Stimulated activated CD8-positive, alpha-beta memory T cell treated with anti-CD3 and anti-CD28 coated beads, Interleukin-15, amount 100 ng/mL, for 48 hours (primary cell): ENCODE measurements around the gene CARD10.
"Not testable (repeated sequence)": the region's sequence is repeated elsewhere in the genome, so short reads cannot be mapped to it uniquely, and the experiment has no call there.

ENCODE experiments used
- DNase-seq, 2 donors: peaks; one replicate each; pipeline ENCODE4 v3.0.0-alpha.2; 2020; ENCODE audit warnings: low read depth in 2 of 2

The CARD10 gene

DNA sequence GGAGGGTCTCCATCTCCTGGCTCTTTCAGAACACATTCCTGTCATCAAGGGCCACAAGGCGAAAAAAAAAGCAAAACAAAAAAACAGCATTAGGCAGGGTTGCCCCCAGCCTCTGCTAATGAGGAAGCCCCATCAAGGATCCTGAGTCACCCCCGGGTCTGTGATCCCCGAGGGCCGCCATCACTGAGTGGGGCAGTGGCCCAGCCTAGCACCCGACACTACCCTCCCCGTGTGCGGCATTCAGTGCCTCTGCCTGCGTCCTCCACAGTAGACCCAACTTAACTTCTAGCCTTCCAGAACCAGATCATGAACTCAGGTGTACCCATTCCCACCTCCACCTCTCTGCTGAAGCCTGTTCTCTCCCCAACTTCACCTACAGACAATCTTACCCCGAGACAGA, 34.5 kb upstream of the CARD10 start:
- DNase-seq: no peak

DNA sequence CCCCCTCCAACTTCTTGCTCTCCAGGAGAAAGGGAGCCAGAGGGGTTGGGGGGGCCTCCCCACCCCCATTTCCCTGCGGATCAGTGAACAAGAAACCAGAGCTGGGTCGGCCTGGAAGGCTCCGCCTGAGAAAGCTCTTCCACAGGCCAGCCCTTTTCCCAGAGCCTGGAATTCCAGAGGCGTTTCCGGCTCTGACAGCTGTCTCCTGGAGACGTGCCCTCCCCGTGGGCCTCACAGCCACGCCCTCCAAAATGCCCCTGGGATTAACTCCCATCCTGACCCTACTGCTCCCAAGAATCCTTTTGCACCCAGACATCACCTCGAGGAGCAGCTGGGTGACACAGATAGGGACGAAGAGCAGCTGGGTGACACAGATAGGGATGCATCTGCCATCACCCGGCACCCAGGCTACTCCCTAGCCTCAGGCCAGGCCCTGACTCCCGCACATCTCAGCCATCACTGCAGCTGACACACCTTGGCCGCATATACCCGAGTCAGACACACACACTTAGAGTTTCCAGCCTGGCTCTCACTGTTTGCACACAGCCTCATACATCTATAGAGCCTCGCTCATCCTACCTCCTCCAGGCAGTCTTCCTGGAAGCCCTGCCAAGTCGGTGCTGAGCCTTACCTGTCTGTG, 33.4 kb upstream of the CARD10 start:
- DNase-seq: no peak

DNA sequence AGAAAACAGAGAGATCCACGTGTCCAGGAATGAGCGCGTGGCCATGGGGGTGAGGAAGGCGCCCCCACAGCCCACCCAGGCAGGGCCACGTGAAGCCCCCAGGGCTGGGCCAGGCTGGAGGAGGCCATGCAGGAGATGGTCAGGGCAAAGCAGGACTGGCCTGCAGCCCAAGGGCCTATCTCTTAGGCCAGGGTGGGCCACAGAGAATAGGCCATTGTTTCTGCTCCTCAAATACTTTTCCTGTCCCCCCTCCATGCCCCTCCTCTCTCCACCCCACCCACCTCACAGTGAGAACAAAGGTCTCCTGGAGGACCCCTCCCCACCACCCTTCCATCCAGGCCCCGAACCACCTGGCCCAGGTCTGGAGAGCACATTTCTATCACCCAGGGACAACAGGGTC, 32.8 kb upstream of the CARD10 start:
- DNase-seq: no peak

DNA sequence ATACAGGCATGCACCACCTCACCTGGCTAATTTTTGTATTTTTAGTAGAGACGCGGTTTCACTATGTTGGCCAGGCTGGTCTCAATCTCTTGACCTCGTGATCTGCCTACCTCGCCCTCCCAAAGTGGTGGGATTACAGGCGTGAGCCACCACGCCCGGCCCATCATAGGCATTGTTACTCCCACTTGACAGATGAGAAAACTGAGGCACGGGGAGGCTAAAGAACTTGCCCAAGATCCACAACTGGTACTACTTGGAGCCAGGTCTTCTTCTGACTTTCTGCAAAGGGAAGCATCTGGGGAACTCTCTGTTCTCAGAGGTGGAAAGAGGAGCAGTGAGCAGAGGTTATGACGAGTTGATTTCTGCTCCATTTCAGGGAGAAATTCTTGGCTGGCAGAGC, 31.7 kb upstream of the CARD10 start:
- DNase-seq: not testable (repeated sequence)

DNA sequence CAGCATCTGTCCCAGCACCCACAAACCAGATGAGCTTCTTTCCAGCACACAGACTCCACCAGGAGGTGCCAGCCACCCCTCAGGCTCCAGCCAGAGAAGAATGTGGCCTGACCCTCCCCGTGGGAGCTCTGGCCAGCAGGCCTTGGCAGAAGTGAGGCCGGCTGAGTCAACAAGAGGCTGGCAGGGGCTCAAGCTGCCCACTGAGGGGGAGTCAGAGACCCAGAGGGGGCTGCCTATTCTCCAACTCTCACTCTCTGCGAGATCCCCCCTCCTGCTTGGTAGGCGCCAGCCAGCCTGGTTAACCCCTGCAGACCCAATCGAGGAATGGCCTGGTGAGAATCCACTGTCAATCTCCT, 30.5 kb upstream of the CARD10 start:
- no peak for DNase-seq

DNA sequence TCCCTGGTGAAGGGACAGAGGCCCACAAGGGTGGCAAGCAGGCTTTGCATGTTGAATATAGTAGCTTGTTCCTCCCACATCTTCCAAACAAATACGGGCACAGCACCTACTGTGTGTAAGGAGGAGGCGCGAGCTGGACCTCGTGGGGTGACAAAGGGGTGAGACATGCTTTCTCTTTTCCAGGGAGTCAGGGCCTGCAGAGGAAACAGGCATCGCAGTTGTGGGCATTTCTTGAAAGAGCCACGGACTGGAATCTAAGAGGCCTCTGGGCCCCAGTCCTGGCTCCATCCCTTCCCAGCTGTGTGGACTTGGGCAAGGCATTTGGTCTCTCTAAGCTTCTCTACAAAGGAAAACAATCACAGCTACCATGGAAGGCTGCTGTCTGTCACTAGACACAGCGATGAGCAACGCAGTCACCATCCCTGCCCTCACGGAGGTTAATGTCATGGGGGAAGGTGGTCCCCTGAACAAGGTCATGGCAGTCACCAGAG, 28.1 kb upstream of the CARD10 start:
- no peak for DNase-seq

DNA sequence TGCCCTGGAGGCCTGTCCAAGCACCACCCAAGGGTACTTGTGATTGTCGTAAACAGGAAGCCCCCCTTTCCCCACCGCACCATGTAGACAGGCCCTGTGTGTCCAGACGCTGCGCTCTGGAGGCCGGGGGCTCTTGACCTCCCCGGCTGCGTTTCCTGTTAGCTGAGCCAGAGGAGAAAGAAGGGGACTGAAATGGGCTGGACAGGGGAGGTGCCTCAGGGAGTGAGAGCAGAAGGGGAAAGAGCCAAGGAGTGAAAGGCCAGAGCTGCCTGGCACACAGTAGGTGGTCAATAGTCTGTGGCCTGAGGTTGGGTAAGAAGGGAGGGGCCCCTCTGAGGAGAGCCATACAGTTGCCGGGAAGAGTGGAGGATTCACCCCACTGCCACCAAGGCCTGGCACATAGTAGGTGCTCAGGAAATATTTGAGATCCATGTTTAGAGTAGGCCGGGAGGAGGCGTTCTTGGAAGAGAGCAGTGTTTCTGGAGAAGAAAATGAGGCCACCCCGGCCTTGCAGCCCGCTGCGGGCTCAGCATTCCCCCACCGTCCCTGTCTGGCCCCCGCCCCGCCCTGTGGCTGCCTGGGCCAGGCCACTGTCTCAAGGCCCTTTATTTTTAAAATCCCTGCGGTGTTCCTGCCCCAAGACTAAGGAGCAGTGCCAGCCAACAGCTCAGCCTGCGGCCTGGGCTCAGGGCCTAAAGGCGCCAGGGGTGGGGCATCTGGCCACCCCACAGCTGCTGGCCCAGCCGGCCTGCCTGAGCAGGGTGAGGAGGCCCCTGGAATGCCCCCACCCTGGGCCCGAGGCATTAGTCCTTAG, 27.4 kb upstream of the CARD10 start:
- DNase-seq: no peak

DNA sequence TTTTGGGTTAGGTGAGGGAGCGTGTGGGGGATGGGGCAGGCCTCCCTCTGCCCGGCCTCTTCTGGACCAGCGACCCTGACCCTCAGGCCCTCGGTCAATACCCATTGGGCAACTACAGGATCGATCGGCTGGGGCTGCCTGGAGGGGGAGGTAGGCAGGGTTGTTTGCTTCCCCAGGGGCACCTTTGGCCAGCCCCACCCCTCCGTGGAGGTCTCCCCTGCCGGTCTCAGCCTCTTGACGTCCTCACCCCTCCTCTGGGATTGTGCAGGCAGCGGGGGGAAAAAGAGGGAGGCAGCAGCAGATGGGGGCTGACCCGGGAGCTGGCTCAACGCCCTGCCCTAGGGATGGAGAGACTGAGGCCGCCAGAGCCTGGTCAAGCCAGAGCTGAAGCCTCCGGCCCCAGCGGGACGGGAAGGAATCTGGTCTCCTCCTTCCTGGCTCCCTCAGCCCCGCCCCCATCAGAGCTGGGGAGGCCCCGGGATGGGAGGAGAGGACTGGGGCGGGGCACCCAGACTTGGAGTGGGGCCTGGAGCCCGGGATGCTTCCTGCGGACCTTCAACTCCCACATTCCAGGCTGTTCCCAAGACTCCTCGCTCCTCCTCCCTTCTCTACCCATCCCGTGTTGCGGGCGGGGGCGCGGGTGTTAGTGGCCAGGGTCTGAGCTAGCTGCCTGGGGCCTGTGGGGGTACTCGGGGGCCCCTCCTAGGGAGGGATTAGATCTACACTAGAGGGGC, 26.7 kb upstream of the CARD10 start:
- no peak for DNase-seq

DNA sequence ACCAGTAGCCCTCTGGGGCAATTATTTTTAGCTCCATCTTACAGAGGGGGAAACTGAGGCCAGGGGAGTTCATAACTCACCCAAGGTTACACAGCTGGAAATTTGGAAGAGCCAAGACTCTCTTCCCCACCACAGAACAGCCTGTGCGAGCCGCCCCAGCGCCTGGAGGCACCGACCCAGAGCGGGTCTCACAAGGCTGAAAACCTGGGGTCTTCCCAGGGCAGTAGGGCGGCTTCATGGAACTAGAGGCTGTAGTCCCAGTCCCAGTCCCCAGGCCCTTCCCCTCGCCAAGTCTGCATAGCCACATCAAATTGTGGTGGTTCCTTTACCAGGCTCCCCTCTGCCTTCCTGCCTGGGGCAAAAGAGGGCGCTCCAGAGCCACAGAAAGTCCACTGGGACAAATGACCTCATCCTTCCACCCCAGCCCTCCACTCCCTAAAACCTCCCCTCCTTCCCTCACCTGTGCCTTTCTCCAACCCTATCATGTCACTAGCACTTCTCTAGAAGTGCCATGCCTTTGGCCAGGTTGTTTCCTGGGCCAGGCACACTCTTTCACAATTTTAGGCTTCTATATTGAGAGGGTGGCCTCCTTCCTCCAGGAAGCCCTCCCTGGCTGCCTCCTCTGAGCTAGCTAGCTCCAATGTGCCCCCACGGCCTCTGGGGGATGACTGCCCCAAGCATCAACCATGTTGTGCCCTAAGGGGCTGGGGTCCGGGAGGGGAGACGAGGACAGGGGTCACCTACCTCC, 25.9 kb upstream of the CARD10 start:
- peak; percentile 37 to 43 for DNase-seq

DNA sequence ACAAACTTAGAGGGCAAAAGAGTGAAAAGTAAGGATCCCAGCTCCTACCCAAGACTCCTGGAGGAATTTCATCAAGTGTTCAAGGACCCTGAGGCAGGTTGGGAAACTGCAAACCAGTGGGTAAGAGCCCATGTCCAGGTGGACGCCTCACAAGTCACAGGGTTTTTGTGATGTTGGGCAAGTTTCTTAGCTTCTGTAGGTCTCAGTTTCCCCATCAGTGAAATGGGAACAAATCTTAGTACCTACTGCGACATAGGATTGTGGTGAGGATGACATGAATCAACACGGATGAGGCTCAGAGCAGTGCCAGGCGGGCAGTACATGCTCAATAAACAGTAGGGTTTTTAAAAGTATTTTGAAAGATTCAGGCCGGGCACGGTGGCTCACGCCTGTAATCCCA, 23.7 kb upstream of the CARD10 start:
- DNase-seq: no peak

DNA sequence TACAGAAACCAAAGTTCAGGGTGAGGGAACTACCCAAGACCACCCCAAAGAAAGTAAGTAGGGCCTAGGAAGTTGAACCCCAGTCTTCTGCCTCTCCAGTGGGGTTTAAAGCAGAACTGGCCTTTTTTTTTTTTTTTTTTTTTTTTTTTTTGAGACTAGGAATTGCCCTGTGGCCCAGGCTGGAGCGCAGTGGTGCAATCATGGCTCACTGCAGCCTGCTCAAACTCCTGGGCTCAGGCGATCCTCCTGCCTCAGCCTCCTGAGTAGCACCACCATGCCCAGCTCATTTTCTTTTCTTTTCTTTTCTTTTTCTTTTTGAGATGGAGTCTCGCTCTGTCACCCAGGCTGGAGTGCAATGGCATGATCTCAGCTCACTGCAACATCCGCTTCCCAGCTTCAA, 23.2 kb upstream of the CARD10 start:
- DNase-seq: not testable (repeated sequence)

DNA sequence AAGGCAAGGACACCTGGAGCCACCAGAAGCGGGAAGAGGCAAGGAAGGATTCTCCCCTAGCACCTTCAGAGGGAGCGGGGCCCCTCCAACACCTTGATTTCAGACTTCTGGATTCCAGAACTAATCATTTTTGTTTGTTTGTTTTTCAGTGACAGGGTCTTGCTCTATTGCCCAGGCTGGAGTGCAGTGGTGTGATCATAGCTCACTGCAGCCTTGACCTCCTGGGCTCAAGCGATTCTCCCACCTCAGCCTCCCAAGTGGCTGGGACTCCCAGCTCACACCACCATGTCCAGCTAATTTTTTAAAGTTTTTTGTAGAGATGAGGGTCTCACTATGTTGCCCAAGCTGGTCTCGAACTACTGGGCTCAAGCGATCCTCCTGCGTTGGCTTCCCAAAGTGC, 20.6 kb upstream of the CARD10 start:
- not testable (repeated sequence) for DNase-seq

DNA sequence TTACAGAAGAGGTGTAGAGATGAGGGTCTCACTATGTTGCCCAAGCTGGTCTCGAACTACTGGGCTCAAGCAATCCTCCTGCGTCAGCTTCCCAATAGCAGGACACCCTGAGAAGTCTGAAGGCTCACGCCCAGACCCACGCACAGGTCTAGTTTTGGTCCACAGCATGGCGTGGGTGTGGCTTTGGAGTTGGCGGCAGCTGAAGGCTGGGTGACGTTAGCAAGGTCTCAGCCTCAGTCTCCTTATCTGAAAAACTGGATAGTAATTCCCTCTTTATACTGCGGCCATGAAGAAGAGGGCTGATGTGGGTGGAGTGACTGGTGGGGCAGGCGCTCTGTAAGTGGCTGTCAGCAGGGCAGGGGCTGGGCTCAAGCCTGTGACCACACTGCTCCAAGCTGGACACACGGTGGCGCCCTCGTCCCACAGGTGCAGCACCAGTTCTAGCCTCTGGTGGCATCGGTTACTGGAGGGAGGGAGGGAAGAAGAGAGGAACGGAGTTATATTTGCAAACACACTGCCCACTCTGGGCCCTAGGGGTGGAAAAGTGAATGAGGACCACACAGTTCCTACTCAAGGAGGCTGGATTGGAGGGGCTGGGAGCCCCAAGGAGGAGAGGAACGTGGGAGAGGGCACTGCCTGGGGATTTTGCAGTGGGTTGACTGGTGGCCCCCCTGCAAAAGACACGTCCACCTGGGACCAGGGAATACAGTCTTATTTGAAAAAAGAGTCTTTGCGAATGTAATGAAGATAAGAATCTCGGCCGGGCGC, 19.6 kb upstream of the CARD10 start:
- DNase-seq: peak; percentile 82 to 84

DNA sequence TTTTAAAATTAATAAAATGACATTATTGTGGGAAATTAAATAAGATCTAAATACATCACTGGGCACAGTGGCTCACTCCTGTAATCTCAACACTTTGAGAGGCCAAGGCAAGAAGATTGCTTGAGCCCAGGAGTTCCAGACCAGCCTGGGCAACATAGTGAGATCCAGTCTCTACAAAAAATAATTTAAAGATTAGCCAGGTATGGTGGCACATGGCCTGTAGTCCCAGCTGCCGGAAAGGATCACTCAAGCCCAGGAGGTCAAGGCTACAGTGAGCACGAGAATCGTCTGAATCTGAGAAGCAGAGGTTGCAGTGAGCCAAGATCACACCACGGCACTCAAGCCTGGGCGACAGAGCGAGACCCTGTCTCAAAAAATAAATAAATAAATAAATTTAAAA, 15.9 kb upstream of the CARD10 start:
- no peak for DNase-seq

DNA sequence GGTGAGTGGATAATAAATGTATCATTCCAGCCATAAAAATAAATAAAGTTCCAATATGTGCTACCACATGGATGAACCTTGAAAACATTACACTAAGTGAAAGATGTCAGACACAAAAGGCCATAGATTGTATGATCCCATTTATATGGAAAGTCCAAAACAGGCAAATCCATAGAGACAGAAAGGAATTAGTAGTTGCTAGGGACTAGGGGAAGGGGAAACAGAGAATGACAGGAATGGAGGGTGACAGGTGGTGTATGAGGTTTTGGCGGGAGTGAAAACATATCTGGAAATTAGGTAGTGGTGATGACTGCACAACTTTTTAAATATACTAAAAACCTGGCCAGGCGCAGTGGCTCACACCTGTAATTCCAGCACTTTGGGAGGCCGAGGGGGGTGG, 15.2 kb upstream of the CARD10 start:
- DNase-seq: no peak

DNA sequence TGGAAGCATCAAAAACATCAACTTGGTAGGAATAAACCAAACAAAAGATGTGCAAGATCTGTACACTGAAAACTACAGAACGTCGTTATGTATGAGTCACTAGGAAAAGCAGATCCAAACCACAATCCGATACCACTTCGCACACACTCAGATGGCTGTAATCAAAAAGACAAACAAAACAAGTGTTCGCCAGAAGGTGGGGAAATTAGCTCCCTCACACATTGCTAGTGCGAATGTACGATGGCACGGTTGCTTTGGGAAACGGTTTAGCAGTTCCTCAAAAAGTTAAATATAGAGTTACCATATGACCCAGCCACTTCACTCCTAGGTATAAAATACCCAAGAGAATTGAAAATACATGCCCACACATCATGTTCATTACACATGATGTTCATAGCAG, 14.8 kb upstream of the CARD10 start:
- no peak for DNase-seq

DNA sequence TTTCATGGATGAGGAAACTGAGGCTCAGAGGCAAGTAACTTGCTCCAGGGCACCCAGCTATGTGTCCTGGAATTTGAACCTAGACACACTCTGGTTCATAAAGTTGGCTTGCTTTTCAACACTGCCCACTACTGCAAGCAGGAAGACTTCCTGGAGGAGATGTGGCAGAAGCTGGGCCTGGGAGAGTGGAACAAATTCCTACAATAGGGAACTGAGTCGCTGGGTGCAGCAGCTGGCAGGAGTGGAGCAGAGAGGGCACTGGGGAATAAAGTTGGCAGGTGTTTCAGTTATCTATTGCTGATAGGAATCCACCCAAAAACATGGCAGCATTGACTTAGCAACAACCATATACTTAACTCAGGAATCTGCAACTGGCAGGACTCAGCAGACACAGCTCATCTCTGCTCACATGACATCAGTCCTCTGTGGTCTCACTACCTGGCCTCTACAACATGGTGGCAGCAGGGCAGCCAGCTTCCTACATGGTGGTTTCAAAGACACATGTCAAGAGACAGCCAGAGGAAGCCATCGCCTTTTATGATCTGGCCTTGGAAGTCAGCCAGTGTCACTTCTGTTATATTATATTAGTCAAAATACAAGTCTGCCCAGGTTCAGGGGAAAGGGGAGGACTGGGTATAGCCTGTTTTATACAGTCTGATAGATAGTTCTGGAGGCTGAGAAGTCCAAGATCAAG, 10.6 kb upstream of the CARD10 start:
- DNase-seq: no peak

DNA sequence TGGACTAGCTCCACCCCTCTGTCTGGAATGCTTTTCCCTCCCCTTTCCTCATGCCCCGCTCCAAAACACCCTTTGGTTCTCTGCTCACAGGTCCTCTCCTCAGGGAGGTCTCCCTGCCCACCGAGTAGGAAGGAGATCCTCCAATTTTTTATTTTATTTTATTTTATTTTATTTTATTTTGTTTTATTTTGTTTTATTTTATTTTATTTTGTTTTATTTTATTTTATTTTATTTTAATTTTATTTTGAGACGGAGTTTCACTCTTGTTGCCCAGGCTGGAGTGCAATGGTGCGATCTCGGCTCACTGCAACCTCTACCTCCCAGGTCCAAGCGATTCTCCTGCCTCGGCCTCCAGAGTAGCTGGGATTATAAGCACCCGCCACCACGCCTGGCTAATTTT, 8.7 kb upstream of the CARD10 start:
- DNase-seq: not testable (repeated sequence)

DNA sequence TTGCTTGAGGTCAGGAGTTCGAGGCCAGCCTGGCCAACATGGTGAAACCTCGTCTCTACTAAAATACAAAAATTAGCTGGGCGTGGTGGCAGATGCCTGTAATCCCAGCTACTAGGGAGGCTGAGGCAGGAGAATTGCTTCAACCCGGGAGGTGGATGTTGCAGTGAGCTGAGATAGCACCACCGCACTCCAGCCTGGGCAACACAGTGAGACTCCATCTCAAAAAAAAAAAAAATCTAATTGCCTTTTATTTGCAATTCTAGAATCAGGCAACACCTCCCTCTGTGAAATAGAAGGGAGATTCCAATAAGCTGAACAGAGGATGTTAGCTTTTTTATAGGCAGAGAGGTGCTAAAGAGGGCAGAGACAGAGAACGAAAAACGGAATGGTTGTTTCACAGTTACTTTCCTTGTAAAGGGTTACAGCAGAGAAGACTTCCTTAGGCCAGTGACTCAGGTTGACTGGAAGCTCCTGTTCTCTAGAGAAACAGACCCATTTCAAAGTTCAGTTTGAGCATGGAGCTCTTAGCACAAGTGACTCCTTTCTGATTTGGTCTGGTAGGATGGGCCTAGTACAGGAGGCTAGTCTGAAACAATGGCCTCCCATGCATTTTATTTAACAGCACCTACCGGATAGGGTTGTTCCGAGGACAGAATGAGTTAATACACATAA, 8.0 kb upstream of the CARD10 start:
- not testable (repeated sequence) for DNase-seq

DNA sequence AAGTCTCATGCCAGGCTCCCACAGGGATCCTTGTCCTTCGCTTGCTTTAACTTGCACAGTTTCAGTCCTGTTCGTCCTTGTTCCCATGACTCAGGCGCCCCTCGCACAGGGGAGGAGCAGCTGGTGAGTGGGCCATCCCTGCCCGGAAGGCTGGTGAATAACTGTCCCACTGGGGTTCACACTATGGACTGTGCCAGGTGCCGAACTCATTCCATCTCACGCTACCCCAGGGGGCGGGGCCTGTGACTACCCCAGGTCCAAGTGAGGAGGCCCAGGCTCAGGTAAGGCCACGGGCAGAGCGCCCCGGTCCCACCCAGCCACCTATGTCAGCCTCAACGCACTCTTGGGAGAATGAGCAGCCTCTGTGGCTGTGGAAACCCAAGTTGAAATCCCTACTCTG, 7.2 kb upstream of the CARD10 start:
- DNase-seq: no peak
